GM12892 (cell line): ENCODE measurements around the gene PIK3R6.

Source experiments
- POLR2A ChIP-seq: IDR thresholded peaks from 2 replicates; pipeline ENCODE4 v1.6.1; 2011; ENCODE audit warnings: low read depth, low read length, control low read depth
- POLR2AphosphoS5 ChIP-seq: IDR thresholded peaks from 2 replicates; pipeline ENCODE4 v1.6.1; 2011; ENCODE audit warnings: low read depth, low read length, control low read depth

DNA sequence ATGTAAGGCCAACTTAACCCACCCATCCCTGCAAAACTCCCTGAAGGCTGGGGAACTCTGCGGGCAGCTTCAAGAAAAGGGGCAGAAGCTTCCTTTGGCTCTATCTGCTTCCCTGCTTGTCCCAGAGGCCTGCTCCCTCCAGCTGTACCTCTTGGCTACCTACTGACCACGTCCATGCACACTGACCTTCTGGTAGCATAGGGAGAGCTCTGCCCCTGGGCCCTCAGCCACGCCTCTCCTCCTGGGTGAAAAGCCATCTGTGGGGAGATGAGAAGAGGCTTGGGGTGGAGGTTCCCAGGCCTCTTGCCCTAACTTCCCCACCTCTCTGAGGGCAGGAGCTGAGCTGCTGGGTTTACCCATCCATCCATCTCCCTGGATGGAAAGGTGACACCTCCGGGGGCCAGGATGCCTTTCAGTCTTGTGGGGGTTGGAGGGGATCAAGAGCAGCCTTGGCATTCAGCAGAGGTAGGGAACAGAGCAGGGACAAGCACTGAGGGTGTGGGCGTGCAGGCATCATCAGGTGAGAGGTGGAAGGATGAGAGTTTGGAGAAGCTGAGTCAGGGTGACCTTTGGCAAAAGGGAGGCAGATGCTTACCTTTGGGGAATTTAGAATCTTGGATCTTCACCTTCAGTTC is 45.0 kb downstream of the PIK3R6 start:
- TF ChIP-seq POLR2AphosphoS5: no peak
- TF ChIP-seq POLR2A: peak; percentile 11; the same call in 1 of the 2 replicates
